ENCODE results near the gene C17orf58.
"Not testable (repeated sequence)": the region's sequence is repeated elsewhere in the genome, so short reads cannot be mapped to it uniquely, and the experiment has no call there.

The C17orf58 gene

DNA sequence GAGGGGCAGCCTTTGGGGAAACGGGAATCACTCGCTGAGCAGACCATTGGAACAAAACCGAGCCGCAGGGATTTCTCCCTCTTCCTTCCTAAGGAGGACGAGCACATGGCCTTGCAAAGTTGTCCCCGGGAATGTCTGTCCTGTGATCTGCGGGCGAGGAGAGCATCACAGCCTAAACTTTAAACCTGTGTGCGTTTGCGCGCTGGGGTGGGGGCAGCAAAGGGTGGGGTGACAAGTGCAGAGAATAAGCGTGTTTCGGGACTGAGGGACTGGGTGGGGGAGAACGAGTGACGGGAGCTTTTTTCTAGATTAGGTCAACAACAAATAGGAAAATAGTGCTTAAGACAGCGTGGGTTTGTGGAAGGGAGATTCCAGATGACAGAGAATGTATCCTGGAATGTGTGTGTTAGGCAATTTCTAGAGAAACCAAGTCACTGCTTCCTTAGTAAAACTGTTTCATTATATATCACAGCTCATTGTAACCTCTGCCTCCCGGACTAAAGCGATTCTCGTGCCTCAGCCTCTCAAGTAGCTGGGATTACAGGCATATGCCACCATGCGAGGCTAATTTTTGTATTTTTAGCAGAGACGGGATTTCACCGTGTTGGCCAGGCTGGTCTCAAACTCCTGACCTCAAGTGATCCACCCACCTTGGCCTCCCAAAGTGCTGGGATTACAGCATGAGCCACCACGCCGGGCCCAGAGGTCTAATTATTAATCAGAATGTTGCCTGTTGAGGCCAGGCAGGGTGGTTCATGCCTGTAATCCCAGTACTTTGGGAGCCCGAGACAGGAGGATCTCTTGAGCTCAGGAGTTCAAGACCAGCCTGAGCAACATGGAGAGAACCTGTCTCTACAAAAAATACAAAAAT, at the start of gene C17orf58:
TSS of gene C17orf58 (minus strand) at position 169 of the 871 bp plus-strand sequence. CDS start 271 bp downstream, outside the sequence.
- not testable (repeated sequence) for DNase-seq

DNA sequence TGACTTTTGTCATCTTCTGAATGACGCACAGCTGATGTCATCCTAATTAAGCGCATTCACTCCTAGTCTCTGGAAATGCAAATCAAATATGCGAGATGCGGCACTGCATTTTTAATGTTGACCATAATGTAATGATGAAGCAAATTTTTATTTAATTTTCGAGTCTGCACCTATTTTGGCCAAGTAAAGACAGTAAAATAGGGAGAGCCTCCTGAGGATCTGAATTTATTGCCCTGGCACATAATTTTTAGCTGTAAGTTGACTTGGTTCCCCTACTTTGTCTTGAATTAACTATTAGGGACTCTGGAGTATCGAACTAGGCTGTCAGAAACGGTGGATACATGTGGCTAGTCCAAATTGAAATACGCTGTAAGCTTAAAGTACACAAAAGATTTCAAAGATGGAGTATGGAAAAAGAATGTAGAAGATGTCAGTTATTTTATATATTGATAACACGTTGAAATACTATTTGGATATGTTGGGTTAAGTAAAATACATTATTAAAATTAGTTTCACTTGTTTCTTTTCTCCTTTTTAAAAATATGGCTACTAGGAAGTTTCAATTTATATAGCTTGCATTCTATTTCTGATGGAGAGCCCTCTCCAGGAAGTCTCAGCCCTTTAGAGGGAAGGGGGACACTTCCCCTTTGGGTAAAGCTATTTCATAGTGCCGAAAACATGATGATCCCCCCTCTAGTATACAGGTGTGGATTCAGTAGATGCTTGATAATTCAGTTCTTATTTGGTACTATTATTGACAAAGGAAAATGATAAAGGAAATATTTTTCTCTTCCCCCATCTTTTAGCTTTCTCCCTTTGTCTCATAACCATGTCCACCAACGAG, 40.3 kb upstream of the C17orf58 start:
- no peak for DNase-seq

DNA sequence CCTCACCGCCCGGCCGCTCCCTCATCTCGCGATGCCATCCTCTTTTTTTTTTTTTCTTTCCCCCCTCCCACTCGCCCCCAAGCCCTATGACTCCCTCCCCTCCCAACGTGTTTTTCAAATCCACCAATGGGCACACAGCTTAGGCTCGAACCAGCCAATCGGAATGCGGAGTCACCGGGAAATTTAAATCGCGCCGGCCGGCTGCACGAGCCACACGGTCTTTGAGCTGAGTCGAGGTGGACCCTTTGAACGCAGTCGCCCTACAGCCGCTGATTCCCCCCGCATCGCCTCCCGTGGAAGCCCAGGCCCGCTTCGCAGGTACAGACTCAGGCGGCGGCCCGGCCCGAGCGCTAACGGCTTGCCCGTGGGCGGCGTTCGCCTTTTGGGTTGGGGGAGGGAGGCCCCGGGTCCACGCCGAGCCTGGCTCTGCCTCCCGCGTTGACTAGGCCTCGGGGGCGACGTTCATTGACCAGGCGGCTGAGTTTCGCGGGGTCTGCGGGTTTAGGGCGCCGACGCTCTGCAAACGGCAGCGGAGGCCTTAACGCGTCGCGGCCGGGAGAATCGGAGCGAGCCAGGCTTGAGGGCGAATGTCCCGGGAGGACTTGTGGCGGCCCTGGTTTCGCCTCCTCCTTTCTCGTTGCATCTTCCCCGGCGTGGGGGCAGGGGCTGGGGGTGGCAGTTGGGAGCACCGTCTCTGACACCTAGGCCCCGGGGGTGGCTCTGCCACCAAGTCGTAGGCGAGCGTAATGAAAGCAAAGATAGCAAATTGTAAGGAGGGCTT, 39.4 kb upstream of the C17orf58 start, which contains the start of gene KPNA2:
TSS of gene KPNA2 (plus strand) at position 213 of the 781 bp plus-strand sequence. CDS start 1,398 bp downstream, outside the sequence.
- DNase-seq, result peak; percentile 99

DNA sequence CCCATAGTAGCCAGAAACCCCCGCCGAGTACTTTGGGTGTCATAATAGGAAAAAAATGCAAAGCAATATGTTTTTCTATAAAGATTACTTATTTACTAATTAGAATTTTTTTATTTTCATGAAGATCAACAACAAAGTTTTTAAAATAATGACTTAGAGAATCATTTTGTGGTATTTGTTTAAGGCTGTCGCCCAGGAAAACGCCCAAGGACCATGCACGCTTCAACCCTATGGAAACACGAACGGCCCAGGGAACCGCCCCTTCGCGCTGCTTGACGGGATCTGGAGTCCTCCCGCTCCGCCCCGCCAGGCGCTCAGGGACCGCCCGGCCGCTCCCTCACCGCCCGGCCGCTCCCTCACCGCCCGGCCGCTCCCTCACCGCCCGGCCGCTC, 38.9 kb upstream of the C17orf58 start:
- peak; percentile 99 for DNase-seq

DNA sequence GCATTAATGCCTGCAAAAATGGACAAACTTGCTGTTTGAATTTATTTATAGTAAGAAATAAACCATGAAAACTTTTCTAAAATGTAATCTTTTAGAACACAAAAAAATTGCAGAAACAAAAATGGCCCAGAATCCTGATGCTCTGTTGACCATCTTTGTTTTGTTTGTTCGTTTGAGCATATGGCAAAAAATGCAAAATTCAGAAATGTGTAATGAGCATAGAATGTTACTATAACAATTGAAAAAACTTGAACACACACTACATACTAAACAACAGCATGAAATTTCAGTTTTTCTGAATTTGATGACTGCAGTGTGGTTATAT, 38.1 kb upstream of the C17orf58 start:
- DNase-seq, result no peak

DNA sequence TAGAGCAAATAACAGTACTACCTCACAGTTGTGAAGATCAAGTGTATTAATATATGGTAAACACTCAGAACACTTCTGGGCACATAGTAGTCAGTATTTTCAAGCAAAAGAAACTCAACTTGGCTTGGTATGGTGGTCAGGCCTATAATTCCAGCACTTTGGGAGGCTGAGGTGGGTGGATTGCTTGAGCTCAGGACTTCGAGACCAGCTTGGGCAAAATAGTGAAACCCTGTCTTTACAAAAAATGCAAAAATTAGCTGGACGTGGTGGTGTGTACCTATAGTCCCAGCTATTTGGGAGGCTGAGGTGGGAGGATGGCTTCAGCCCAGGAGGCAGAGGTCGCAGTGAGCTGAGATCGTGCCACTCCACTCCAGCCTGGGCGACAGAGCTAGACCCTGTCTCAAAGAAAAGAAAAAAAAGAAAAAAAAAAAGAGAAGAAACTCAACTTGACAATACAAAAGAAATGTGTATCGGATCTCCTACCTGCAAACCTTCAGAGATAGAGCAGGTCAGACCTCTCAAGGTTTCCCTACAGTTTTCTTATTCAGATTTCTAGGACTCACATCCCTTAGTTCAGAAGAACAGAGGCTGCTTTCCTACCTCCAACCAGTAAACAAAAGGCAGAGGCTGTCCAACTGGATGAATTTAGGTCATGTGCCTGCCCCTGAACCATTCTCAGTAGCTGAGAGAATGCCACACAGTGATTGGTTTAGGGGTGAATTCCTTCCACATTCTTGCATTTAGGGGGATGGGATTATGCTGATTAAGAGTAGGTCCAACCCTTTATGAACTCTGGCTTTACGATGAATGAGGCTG, 37.6 kb upstream of the C17orf58 start:
- DNase-seq, result no peak

DNA sequence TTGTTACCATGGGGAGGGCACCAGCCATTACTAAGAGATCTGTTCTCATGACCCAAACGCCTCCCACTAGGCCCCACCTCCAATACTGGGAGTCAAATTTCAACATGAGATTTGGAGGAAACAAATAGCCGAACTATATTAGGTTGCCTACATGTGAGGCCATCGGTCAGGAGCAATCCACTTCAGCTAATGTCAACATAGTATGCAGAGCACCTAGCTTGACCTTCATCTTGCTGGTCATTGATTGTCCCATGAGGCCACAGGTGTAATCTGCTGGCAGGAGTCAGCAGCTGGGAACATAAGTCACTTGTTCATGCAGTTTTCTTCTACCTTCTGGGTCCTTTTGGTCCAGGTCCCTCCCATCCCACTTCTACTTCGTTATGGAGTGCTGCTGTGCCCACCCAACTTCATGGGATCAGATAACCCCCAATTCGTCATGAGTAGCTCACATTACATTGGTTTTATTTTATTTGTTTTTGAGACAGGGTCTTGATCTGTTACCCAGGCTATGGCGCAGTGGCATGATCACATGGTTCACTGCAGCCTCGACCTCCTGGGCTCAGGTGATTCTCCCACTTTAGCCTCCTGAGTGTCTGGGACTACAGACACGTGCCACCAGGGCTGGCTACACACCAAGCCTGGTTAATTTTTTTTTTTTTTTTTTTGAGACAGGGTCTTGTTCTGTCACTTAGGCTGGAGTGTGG, 33.4 kb upstream of the C17orf58 start:
- no peak for DNase-seq

DNA sequence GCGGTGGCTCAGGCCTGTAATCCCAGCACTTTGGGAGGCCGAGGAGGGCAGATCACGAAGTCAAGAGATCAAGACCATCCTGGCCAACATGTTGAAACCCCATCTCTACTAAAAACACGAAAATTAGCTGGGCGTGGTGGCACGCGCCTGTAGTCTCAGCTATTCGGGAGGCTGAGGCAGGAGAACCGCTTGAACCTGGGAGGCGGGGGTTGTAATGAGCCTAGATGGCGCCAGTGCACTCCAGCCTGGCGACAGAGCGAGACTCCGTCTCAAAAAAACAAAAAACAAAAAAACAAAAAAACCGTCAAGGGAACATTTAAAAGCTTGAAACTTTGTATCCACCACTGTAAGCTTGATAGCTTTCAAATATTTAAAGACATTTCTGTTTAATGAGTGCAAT, 26.3 kb upstream of the C17orf58 start:
- DNase-seq, result not testable (repeated sequence)

DNA sequence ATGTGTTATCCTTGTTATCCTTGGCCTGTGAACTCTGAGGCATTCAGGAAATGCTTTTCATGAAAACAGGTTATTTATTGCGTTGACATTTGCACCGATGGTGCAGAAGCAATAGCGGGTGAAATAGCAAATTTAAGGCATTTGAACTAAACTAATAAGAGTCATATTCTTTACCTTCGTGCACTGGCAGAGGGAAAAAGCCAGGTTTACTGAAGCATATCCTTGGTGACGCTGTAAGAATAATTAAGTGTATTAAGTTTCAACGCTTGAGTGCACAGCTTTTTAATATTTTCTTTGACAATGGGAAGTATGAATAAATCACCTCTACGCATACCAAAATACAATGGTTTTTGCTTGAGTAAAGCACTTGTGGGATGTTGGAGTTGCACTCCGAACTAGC, 25.7 kb upstream of the C17orf58 start:
- no peak for DNase-seq

DNA sequence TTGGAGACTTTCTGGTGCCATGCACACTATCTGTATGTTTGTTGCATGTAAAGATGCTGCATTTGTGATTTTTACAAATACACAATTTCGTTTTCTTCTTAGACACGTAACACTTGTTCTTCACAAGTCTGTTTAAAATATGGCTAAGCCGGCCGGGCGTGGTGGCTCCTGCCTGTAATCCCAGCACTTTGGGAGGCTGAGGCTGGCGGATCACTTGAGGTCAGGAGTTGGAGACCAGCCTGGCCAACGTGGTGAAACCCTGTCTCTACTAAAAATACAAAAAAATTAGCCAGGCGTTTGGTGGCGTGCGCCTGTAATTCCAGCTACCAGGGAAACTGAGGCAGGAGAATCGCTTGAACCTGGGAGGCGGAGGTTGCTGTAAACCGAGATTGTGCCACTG, 24.5 kb upstream of the C17orf58 start:
- DNase-seq, result not testable (repeated sequence)

DNA sequence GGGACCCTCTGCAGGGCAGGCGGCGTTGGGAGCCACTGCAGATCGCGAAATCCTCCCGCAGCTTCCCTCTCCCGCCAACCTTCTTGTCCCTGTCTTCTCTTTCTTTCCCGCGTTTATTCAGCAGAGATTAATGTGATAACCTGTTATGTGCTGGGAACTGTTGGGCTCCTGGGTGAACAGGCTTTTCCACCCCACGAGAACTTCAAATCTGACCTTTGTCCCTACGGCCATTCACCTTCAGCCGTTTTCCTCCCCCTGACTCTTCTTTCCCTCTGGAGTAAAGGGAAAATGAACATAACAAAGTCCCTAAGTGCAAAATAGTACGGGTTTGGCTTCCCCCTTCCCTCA, 24.1 kb upstream of the C17orf58 start:
- peak; percentile 74 for DNase-seq

DNA sequence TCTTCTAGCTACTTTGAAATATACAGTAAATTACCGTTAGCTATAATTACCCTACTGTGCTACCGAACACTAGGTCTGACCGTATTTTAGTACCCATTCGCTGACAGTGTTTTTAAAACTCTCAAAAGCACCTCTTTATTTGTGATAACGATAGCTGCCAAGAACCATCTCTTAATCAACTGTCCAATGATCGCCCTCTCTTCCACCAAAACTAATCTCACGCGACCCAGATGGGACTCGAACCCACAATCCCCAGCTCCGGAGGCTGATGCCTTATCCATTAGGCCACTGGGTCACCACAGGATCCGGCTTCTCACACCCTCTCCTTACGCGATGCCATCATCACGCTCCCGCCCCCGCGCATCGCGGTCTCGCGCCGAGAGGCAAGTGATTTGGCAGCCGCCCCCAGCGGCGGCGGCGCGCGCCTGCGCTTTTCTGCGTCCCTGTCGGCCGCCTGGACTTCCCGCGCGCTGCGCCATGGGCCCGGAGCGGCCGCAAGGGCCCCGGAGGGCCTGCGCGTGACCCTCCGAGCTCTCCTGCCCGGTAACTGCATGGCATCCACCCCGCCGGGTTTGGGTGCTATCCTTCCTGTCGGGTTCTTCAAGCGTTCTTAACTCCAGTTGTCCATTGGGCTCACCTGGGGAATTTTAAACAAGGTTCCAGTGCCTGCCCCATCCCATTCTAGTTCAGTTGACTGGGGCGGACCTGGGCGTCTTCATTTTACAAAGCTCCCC, 23.6 kb upstream of the C17orf58 start:
- DNase-seq, result peak; percentile 96

DNA sequence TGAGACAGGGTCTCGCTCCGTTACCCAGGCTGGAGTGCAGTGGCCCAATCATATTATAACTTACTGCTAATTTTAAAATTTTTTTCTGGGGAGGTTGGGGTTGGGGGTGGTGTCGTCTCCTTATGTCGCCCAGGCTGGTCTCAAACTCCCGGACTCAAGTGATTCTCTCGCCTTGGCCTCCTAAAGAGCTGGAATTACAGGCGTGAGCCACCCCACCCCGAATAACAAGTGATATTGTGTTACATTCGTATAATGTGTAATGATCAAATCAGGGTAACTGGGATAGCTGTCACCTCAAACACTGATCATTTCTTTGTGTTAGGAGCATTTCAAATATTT, 23.0 kb upstream of the C17orf58 start:
- no peak for DNase-seq

DNA sequence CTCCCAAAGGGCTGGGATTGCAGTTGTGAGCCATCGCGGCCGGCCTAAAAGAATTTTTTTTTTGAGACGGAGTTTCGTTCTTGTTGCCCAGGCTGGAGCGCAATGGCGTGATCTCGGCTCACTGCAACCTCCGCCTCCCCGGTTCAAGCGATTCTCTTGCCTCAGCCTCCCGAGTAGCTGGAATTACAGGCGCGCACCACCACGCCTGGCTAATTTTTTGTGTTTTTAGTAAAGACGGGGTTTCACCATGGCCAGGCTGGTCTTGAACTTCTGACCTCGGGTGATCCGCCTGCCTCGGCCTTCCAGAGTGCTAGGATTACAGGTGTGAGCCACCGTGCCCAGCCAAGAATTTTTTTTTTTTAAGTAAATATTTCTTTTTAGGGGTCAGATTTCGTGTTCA, 22.2 kb upstream of the C17orf58 start:
- DNase-seq, result not testable (repeated sequence)

DNA sequence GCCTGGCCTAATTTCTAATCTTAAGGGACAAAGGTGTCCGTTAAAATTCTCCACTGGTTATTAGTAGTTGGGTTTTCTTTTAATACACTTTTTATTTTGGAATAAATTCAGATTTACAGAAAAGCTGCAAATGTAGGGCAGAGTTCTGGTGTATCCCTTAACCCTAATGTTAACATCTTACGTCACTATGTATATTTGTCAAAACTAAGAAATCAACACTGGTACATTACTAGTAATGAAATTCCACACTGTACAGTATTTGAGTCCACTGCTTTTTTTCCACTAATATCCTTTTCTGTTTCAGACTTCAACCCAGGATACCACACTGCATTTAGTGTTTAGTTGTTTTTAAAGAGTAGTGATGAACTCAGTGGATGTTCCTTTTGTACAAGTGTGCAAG, 20.6 kb upstream of the C17orf58 start:
- DNase-seq, result no peak

DNA sequence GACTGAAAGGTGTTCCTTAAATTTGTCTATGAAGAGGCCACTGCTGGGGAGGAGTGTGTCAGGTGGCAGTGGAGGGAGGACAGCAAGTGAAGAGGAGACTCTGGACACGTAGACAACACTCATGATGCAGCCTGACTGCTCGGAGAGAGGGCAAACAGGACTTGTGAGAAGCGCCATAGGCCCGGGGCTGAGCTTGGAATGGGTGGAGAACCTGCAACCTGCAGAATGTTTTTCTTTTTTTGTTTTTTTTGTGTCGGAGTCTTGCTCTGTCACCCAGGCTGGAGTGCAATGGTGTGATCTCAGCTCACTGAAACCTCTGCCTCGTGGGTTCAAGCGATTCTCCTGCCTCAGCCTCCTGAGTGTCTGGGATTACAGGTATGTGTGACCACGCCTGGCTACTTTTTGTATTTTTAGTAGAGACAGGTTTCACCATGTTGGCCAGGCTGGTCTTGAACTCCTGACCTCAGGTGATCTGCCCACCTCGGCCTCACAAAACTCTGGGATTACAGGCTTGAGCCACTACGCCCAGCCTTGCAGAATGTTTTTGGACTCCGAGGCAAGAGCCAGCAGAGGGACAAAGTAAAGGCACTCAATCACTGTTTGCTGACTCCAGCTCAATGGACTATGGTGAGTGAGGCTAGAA, 18.9 kb upstream of the C17orf58 start:
- DNase-seq, result no peak

DNA sequence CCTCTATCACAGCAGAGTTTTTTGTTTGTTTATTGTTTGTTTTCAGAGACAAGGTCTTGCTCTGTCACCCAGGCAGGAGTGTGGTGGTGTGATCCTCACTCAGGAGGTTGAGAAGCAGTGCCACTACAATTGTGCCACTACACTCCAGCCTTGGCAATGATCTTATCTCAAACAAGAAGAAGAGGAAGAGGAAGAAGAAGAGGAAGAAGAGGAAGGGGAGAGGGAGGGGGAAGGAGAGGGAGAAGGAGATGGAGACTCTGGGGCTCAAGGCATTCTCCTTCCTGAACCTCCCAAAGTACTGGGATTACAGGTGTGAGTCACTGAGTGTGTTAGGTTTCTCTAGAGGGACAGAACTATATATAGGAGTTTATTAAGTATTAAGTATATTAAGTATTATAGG, 17.1 kb upstream of the C17orf58 start:
- DNase-seq, result no peak

DNA sequence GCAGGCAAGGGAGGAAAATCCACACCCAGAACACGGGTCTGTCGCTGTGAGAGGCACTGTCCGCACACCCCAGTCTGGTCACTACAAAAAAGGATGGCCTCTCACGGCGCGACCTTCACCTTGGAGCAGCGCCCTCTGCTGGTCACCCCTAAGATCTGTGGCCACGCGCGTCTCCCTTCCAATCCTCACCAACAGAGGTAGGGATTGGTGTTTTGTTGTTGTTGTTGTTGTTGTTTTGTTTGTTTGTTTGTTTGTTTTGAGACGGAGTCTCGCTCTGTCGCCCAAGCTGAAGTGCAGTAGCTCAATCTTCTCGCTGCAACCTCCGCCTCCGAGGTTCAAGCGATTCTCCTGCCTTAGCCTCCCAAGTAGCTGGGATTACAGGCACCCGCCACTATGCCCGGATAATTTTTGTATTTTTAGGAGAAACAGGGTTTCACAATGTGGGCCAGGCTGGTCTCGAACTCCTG, 15.0 kb upstream of the C17orf58 start:
- DNase-seq, result peak; percentile 32

DNA sequence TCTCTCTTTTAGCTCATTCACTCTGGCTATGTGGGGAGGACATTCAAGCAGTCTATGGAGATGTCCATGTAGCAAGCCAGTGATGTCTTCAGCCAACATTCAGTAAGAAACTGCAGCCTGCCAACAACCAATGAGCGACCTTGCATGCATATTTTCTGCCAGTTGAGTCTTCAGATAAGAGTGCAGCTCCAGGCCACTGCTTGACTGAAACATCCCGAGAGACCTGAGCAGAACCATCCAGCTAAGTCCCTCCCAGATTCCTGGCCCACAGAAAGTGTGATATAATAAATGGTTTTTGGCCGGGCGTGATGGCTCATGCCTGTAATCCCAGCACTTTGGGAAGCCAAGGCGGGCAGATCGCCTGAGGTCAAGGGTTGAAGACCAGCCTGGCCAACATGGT, 10.5 kb upstream of the C17orf58 start:
- DNase-seq, result no peak

DNA sequence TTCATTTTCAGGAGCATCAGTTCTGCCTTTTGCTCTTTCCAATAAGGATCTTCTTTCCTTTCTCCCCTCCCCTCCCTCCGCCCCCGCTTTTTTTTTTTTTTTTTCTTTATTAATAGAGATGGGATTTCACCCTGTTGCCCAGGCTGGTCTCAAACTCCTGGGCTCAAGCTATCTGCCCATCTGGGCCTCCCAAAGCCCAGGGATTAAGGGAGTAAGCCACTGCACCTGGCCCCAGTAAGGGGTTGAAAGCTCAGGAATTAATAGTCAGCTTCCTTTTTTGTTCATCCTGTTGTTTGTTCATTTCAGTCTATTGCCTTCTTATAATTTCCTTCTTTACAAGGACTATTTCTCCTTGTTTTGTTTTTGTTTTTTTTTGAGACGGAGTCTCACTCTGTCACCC, 7.9 kb upstream of the C17orf58 start:
- no peak for DNase-seq
